Fibroblast of villous mesenchyme (primary cell): ENCODE data around the gene STIM2. TPM values are rescaled to one million over a fixed set of nuclear protein-coding genes. Genes with fewer than 3 reads are reported as not detected.

Experiments used
- DNase-seq: peaks from one replicate; pipeline ENCODE4 v3.0.0-alpha.2; 2010; ENCODE audit warnings: low read depth
- H3K4me3 ChIP-seq: 2 replicates; pipeline ENCODE4 v1.5.1; 2011; ENCODE audit warnings: low read depth, mild to moderate bottlenecking, low read length
- total RNA-seq: library from RNA; depleted of rRNA; stranded (reverse); fragments of >200 nt; gene quantifications from 2 replicates; pipeline ENCODE4 v1.2.3, GENCODE V29; 2012
- TF ChIP-seq, protein P1 (sequence below): IDR thresholded peaks from 2 replicates; pipeline ENCODE4 v1.5.1; 2012; ENCODE audit warnings: low read depth, mild to moderate bottlenecking, low read length; ENCODE audit not compliant: insufficient read depth

STIM2 gene
- total RNA-seq, 1 donor: 21.6 TPM

DNA sequence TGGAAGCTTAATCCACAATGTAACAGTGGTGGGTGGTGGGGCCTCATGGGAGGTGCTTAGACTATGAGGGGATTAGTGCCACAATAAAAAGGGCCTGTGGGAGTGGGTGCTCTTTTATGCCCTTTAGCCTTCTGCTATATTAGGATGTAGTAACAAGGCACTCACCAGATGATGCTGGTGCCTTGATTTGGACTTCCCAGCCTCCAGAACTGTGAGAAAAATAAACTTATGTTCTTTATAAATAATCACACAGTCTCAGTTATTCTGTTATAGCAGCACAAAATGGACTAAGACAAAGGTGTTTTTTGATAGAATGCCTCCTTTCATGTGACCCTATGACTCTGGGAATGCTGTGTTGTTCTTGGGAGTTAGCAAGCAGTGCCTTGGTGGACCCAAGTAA, 89.8 kb downstream of the STIM2 start:
- DNase-seq: no peak
- TF ChIP-seq, protein P1, sequence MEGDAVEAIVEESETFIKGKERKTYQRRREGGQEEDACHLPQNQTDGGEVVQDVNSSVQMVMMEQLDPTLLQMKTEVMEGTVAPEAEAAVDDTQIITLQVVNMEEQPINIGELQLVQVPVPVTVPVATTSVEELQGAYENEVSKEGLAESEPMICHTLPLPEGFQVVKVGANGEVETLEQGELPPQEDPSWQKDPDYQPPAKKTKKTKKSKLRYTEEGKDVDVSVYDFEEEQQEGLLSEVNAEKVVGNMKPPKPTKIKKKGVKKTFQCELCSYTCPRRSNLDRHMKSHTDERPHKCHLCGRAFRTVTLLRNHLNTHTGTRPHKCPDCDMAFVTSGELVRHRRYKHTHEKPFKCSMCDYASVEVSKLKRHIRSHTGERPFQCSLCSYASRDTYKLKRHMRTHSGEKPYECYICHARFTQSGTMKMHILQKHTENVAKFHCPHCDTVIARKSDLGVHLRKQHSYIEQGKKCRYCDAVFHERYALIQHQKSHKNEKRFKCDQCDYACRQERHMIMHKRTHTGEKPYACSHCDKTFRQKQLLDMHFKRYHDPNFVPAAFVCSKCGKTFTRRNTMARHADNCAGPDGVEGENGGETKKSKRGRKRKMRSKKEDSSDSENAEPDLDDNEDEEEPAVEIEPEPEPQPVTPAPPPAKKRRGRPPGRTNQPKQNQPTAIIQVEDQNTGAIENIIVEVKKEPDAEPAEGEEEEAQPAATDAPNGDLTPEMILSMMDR: no peak
- no peak overlapping the region for H3K4me3 ChIP-seq

DNA sequence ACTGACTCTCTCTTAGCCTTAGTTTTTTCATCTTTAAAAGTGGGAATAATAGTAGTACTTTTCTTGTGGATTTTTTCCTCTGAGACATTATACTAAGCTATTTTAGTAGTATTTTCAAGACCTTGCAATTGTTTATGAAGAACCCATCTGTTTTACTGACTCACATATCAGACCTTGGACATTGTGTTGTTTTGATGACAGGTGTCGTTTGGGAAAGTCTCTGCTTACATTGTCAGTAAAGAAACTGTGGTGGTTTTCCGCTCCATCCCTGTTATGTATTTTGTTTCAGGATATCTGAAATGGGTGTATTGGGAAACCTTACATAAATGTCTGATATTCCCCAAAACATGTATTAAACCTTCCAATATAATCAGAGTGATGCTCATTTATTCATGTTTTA, 92.2 kb downstream of the STIM2 start:
- TF ChIP-seq, protein P1: no peak
- DNase-seq: no peak

GRCh38 chr4:26953366-26953765, 92.7 kb downstream of the STIM2 start:
- no peak for DNase-seq
- TF ChIP-seq, protein P1: no peak
- H3K4me3 ChIP-seq: no peak overlapping the region

More for the DNA sequence above, 92.2 kb downstream of the STIM2 start:
- H3K4me3 ChIP-seq: no peak overlapping the region

- DNase-seq: no peak
- no peak overlapping the region for H3K4me3 ChIP-seq
- TF ChIP-seq, protein P1: no peak
Measured at GRCh38 chr4:26953770-26954423, 93.3 kb downstream of the STIM2 start.

GRCh38 chr4:26955241-26955640, 94.6 kb downstream of the STIM2 start:
- H3K4me3 ChIP-seq: no peak overlapping the region
- TF ChIP-seq, protein P1: no peak
- DNase-seq: no peak

- TF ChIP-seq, protein P1: no peak
- H3K4me3 ChIP-seq: no peak overlapping the region
- no peak for DNase-seq
Measured at GRCh38 chr4:26958925-26959653, 98.4 kb downstream of the STIM2 start.
